ENCODE measurements around the gene NINJ2.

GRCh38 chr12:553216-554000 is 109.8 kb downstream of the NINJ2 start:
- TF ChIP-seq CTCF (IDR thresholded peaks at IDR 0.05) (no peak), POLR2A (IDR thresholded peaks at IDR 0.05) (no peak)
